ENCODE data around the gene VCL. TPM values are rescaled to one million over a fixed set of nuclear protein-coding genes. Genes with fewer than 3 reads are reported as not detected.

VCL gene
- total RNA-seq, 1 donor from 2014 or later = 130 TPM

- no peak for DNase-seq
These were observed 155.8 kb downstream of the VCL start for GRCh38 chr10:74153676-74154075.

- DNase-seq = no peak
These were observed 159.0 kb downstream of the VCL start for GRCh38 chr10:74156919-74157289.

- DNase-seq = no peak
These were observed 162.1 kb downstream of the VCL start for GRCh38 chr10:74160013-74160412.

- no peak for DNase-seq
These were observed 165.6 kb downstream of the VCL start for GRCh38 chr10:74163319-74164068.

- no peak for DNase-seq
These were observed 167.0 kb downstream of the VCL start for GRCh38 chr10:74164716-74165529.

- DNase-seq = no peak
These were observed 167.6 kb downstream of the VCL start for GRCh38 chr10:74165530-74165901.

GRCh38 chr10:74167443-74167842 is 169.5 kb downstream of the VCL start:
- no peak for DNase-seq

Other genes with a start within 250 kb of the VCL start
- gene CHCHD1, start 216.1 kb upstream of the VCL start, total RNA-seq = 18.6 TPM
- 48.4 TPM for gene ZSWIM8, start 212.5 kb upstream of the VCL start, total RNA-seq
- gene NDST2, start 186.5 kb upstream of the VCL start, total RNA-seq = 15.4 TPM
- gene CAMK2G, start 123.6 kb upstream of the VCL start, total RNA-seq = 19.2 TPM
- 29.1 TPM for gene PLAU, start 87.0 kb upstream of the VCL start, total RNA-seq
- gene AP3M1, start 152.7 kb downstream of the VCL start, total RNA-seq = 25.6 TPM
- gene ADK, start 153.1 kb downstream of the VCL start, total RNA-seq = 42.5 TPM

All from skin of body (tissue), 2 donors.